SU-DHL-6 (cell line): ENCODE results near the gene IPCEF1.

Source experiments
- CTCF ChIP-seq: fragments of 200-600 bp; sonication (generic); IDR thresholded peaks from one replicate; pipeline ENCODE4 v1.5.1; 2017; ENCODE audit warnings: antibody characterized with exemption, mild to moderate bottlenecking, low read length, moderate library complexity; ENCODE audit not compliant: insufficient read depth, poor library complexity, severe bottlenecking
- EZH2phosphoT487 ChIP-seq: fragments of 200-600 bp; sonication (generic), shearing (Covaris generic); conservative IDR thresholded peaks from 2 replicates; pipeline ENCODE4 v1.6.1; 2018; ENCODE audit warnings: mild to moderate bottlenecking, antibody characterized with exemption, low read length, moderate library complexity, mixed read lengths

- TF ChIP-seq CTCF (no peak), EZH2phosphoT487 (no peak)
Observed at GRCh38 chr6:154354265-154354777, 2.3 kb downstream of the IPCEF1 start.
